Activated T-helper 1 cell treated with Interleukin-2 at 50 U/mL for 16 hours (primary cell): ENCODE data around the gene NRXN3.

ENCODE experiments used
- DNase-seq: peaks from one replicate; pipeline ENCODE4 v3.0.0-alpha.2; 2020; ENCODE audit warnings: low read depth

NRXN3 gene

GRCh38 chr14:78319887-78320635, 149.9 kb downstream of the NRXN3 start:
- no peak for DNase-seq

- no peak for DNase-seq
These were observed 154.2 kb downstream of the NRXN3 start for GRCh38 chr14:78324353-78324752.

GRCh38 chr14:78325911-78326310, 155.7 kb downstream of the NRXN3 start:
- DNase-seq, result no peak

- no peak for DNase-seq
These were observed 157.5 kb downstream of the NRXN3 start for GRCh38 chr14:78327426-78328221.

GRCh38 chr14:78329371-78329770, 159.2 kb downstream of the NRXN3 start:
- no peak for DNase-seq

DNA sequence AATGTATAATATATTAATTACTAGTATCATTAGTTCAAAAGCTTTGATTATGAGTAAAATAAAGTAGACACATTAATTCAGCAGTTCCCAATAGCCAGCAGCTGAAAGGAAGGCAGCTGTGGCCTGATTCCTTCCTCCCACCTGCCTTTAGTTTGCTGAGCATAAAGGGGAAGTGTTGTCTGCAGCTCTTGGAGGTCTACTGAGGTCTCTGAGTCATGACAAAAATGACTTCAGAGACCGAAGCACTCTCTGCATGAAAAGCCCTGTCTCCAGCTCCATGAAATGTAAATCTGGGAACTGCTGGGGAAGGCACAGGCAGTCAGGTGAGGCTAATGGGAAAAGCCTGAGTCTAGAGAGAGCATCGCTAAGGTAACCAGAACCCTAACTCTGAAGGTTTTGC, 165.4 kb downstream of the NRXN3 start:
- no peak for DNase-seq

- DNase-seq, result no peak
These were observed 170.1 kb downstream of the NRXN3 start for GRCh38 chr14:78340250-78340649.

DNA sequence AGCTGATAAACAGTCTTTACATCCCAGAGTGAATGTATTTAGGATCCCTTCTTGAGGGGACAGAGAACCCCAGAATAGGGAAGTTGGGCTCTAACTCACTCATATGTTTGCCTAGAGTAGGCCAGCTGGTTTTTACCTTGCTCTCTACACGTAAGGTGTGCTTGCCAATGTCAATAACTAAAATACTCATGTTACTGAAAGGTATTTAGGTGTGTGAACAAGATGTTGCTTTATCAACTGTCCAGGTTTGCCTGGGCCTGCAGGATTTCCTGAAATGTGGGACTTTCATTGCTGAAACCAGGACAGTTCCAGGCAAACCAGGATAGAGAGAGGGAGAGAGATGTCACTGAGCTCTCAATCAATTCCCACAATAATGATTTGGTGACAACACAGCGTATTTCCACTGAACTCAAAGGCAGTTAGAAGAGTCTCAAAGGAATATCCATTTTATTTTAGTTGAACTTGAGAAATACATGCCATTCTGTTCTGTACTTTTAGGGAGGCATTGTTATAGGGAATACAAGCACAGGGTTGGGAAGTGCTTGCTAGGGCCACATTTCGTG, 171.7 kb downstream of the NRXN3 start:
- no peak for DNase-seq

- DNase-seq, result no peak
These were observed 172.7 kb downstream of the NRXN3 start for GRCh38 chr14:78342879-78343278.

GRCh38 chr14:78344290-78344689, 174.1 kb downstream of the NRXN3 start:
- DNase-seq, result no peak

DNA sequence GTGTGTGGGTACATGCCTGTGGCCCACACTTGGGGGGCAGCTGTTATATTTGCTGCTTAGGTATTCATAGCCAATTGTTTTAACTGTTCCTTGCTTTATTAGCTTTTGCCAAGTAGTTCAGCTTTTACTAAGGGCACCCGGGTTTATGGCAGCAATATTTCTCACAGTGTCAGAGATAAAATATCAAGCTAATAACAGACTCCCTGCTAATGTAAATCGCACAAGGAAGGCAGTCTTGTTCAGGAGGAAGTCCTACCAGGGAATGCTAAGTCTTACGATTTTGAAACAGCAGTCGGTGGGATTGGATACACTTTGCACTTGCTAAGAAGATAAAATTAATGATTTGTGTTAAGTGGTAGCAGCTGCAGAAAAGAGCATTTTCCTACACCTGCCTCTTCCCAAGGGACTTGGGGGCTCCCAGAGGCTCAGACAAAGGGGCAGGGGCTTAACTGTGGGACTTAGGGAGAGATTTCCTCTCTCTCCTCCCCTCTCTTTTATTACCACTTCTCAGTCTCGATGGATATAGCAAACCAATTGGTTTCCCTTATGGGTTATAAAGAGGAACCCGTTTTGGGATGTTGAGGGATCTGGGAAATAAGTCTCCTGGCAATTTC, 175.1 kb downstream of the NRXN3 start:
- no peak for DNase-seq

DNA sequence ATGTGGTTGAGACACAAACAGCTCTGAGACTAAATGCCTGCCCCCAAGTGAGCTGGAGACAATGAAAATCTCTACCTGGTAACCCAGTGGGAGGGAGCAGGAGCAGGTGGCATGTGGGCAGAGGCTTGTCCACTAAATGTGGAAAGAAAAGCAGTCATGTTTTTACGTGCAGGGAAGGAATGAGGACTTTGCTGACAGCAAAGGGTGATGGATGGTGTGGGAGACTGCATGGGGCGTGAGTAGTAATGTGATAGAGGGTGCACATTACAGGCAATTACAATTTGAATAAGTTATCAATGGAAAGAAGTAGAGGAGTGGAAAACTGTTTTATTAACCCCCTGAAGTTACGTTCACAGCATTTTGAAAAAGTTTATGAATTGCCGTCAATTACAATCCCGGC, 176.6 kb downstream of the NRXN3 start:
- DNase-seq, result no peak

DNA sequence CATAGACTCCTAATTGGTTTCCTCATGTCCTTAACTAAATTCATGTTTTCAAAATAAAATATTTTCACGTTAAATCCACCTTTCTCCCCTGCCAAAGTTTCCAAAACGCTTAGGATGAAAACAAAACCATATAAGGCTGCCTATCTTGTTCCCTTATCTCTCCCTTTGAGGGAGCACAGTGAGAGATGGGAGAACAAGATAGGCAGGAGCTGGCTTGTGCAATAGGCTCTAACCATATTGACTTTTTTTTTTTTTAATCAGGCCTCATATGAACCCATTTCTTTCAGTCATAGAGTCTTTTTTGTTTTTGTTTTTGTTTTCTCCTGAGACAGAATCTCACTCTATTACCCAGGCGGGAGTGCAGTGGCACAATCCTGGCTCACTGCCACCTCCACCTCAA, 184.9 kb downstream of the NRXN3 start:
- no peak for DNase-seq

GRCh38 chr14:78356391-78356790, 186.2 kb downstream of the NRXN3 start:
- DNase-seq, result no peak

- no peak for DNase-seq
These were observed 188.4 kb downstream of the NRXN3 start for GRCh38 chr14:78358591-78358990.

GRCh38 chr14:78359581-78359980, 189.4 kb downstream of the NRXN3 start:
- DNase-seq, result no peak

DNA sequence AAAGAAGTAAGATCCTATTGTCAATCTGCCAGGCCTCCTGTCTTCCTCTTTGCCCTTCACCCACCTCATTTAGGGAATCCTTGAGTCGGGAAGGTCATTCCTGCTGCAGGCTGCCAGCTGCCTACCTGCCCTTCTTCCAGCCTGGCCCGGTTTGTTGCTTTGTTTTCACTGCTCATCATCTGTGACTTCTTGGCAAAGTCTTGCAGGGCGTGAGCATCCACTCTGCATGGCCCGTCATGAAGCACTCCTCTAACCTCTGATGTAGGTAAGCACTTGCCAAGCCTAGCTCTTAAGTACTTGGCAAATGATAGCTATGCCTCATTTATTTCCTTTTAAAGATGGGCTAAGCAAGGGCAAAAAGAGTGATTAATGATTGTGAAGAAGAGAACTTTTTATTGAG, 192.8 kb downstream of the NRXN3 start:
- DNase-seq, result no peak

GRCh38 chr14:78367355-78367754, 197.2 kb downstream of the NRXN3 start:
- no peak for DNase-seq

DNA sequence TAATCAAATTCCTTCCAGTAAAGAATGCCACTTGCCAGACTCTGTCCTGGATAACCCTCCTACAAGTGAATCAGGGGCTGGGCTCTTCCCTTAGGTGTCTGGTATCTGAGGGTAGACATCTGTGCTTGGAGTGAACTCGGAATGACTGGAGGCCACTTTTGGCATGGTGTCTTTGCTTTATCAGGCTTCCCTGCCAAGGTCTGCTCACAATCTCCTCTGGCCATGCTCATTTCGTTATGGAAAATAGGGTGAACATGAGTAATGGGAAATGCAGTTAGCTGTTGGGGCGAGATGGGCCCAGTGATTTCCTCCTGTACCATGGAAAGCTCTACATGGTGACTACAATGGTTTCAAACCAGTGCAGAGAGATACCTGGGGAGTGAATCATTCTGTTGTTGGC, 212.9 kb downstream of the NRXN3 start:
- DNase-seq, result no peak

DNA sequence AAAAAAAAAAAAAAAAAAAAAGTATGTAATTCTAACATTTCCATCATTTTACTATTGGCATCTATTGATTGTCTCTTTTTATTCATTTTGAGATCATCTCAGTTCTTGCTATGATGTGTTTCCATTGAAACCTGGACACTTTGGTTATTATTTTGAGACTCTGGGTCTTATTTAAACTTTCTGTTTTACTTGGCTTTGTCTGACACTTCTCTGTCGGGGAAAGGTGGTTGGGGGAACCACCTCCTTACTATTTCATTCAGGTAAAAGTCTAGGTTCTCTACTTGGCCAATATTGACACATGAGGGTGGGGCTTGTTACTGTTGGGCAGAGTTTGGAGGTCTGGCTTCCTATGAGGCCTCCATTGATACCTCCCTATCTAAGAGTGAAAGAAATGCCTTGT, 228.0 kb downstream of the NRXN3 start:
- DNase-seq, result no peak

DNA sequence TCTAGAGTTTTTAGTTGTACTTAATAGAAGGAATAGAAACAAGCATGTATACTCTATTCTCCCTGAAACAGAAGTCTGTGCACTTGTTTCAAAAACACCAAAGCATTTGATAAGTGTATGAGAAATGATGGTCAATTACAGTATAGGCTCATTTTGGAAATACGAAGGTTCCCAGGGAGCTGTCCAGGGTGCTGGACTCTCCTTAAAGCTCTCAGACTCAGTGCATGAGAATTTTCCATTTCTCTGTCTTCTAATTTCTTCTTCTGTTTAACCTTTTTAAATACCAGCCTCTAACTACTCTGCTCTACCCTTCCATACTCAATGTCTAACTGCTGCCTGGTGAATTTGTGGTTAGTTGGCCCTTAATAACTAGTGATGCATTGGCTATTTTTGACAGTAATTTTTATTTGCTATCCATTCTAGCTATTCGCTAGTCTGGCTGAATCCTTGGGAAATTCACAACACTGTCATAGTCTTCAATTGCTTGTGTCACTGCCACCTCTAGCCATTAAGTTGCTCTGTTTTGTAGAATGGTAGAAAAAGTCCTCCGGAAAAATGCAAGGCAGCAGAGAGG, 229.2 kb downstream of the NRXN3 start:
- no peak for DNase-seq

GRCh38 chr14:78401866-78402265, 231.7 kb downstream of the NRXN3 start:
- no peak for DNase-seq
